ENCODE data around the gene FAM209A. TPM values are rescaled to one million over a fixed set of nuclear protein-coding genes. Genes with fewer than 3 reads are reported as not detected.

The FAM209A gene
- total and polyA plus RNA-seq, 10 of the 15 experiments (the other 5 are each of a cell fraction or from before 2014, with no cell fraction given): 0.11 to 0.51 (median 0.32) TPM; not detected in 4

- TF ChIP-seq BMI1 (IDR thresholded peaks at IDR 0.05; ENCODE audit: borderline replicate concordance) (no peak), CBX3 (IDR thresholded peaks at IDR 0.05; ENCODE audit: borderline replicate concordance, low read depth) (no peak), CBX5 (IDR thresholded peaks at IDR 0.05; ENCODE audit: low read depth) (no peak), ZBTB33 (IDR thresholded peaks at IDR 0.05) (no peak), IKZF2 (IDR thresholded peaks at IDR 0.05) (no peak)
Measured at GRCh38 chr20:56517641-56518040, 6.9 kb upstream of the FAM209A start (continued).

- RAD21 ChIA-PET (ENCODE audit: unreplicated experiment): no interaction called here
- no peak for DNase-seq (ENCODE audit: low read depth, low spot score)
- ATAC-seq: no peak
- FAIRE-seq: no peak
- H3K4me3 ChIP-seq: no peak overlapping the region
- no peaks in the 10 kb centered on the region for H3K79me2 ChIP-seq (ENCODE audit: control insufficient read depth, insufficient read depth, low read length)
- no peaks in the 10 kb centered on the region for H3K4me1 ChIP-seq (ENCODE audit: control insufficient read depth, insufficient read depth, low read length)
- no peak overlapping the region for H2AFZ ChIP-seq (ENCODE audit: control insufficient read depth, low read depth, low read length)
- POLR2A ChIA-PET: no interaction called here
- no peaks in the 10 kb centered on the region for H3K27me3 ChIP-seq (replicated peaks in 1 of 2; ENCODE audit: control insufficient read depth in 2 of 2, insufficient read depth in 2 of 2, low read length in 1 of 2)
- BruUV-seq (replicated peaks): no TSS peak
- no peak overlapping the region for H3K27ac ChIP-seq (ENCODE audit: control insufficient read depth, insufficient read depth)
- 98% methylated on average over 14 of the region's 14 CpGs for WGBS (ENCODE audit: insufficient coverage, insufficient replicate concordance, low lambda C conversion rate, missing lambda C conversion rate)
- intact Hi-C loops (cut with micrococcal nuclease; ENCODE audit: unreplicated experiment) (no loop called here), in situ Hi-C loops (cut with MboI) (no loop called here)
- SMC1A ChIA-PET (ENCODE audit: uncharacterized antibody, unreplicated experiment): no interaction called here
- H3K9me3 ChIP-seq (replicated peaks; ENCODE audit: control insufficient read depth, insufficient read depth, low read length): peaks cover 7% of the 10 kb centered on the region; the same call in 2 of the 3 replicates
- no peak overlapping the region for H3K4me2 ChIP-seq (ENCODE audit: control insufficient read depth, insufficient read depth)
- no peak for TF ChIP-seq CHD1 (IDR thresholded peaks at IDR 0.05; ENCODE audit: low read depth, low read length)
- TF ChIP-seq RCOR1 (conservative IDR thresholded peaks at IDR 0.05; ENCODE audit: low read depth, low read length): no peak
- TF ChIP-seq POLR2A (IDR thresholded peaks at IDR 0.05; ENCODE audit: low read depth, low read length): no peak
- no peak for TF ChIP-seq CHD2 (IDR thresholded peaks at IDR 0.05; ENCODE audit: borderline replicate concordance, low read depth, low read length)
- TF ChIP-seq STAT3 (IDR thresholded peaks at IDR 0.05; ENCODE audit: low read depth, low read length): no peak
- no peak for TF ChIP-seq IRF4 (IDR thresholded peaks at IDR 0.05; ENCODE audit: low read depth, low read length)
- no peak for TF ChIP-seq BCL3 (IDR thresholded peaks at IDR 0.05; ENCODE audit: borderline replicate concordance, insufficient read depth, low read depth, low read length, poor library complexity, severe bottlenecking)
- no peak for TF ChIP-seq ASH2L (IDR thresholded peaks at IDR 0.05; ENCODE audit: borderline replicate concordance, low read depth)
- no peak overlapping the region for H3K9ac ChIP-seq (ENCODE audit: control insufficient read depth, insufficient read depth, low read length)
- CTCF ChIA-PET: no interaction called here
- no peaks in the 10 kb centered on the region for H4K20me1 ChIP-seq (ENCODE audit: control insufficient read depth, insufficient read depth)
- peaks cover 11 to 39% of the 10 kb centered on the region in 2 experiments for H3K36me3 ChIP-seq (ENCODE audit: control insufficient read depth in 2 of 2, insufficient read depth in 2 of 2, low read length in 1 of 2)
Measured at GRCh38 chr20:56518126-56518525, 6.4 kb upstream of the FAM209A start.
